ENCODE results near the gene MOCS3. TPM values are rescaled to one million over a fixed set of nuclear protein-coding genes. Genes with fewer than 3 reads are reported as not detected.
A peak's percentile ranks its signal among the peaks of the same experiment; 100 is the strongest.

The MOCS3 gene
- total and polyA plus RNA-seq, 10 of the 15 experiments (the other 5 are each of a cell fraction or from before 2014, with no cell fraction given): 0.87 to 5.9 (median 3.6) TPM

DNA sequence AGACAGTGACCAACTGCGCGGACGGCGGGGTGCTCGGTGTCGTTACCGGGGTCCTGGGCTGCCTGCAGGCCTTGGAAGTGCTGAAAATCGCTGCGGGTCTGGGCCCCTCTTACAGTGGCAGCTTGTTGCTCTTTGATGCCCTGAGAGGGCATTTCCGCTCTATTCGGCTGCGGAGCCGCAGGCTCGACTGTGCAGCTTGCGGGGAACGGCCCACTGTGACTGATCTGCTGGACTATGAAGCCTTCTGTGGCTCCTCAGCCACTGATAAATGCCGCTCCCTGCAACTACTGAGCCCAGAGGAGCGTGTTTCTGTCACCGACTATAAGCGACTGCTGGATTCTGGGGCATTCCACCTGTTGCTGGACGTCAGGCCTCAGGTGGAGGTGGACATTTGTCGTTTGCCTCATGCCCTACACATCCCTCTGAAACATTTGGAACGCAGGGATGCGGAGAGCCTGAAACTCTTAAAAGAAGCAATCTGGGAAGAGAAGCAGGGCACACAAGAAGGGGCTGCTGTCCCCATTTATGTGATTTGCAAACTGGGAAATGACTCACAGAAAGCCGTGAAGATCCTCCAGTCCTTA, 1.0 kb downstream of the MOCS3 start:
- TF ChIP-seq GATAD2B (conservative IDR thresholded peaks at IDR 0.05; ENCODE audit: low read depth) (no peak), SRF (IDR thresholded peaks at IDR 0.05; ENCODE audit: low read depth in 2 of 2, low read length in 2 of 2) (no peak), ZBTB40 (IDR thresholded peaks at IDR 0.05; ENCODE audit: borderline replicate concordance) (peak; percentile 13; the same call in 1 of the 2 replicates), FOXK2 (IDR thresholded peaks at IDR 0.05) (no peak), MLLT1 (IDR thresholded peaks at IDR 0.05) (peak; percentile 96)
- TF ChIP-seq, protein P1, sequence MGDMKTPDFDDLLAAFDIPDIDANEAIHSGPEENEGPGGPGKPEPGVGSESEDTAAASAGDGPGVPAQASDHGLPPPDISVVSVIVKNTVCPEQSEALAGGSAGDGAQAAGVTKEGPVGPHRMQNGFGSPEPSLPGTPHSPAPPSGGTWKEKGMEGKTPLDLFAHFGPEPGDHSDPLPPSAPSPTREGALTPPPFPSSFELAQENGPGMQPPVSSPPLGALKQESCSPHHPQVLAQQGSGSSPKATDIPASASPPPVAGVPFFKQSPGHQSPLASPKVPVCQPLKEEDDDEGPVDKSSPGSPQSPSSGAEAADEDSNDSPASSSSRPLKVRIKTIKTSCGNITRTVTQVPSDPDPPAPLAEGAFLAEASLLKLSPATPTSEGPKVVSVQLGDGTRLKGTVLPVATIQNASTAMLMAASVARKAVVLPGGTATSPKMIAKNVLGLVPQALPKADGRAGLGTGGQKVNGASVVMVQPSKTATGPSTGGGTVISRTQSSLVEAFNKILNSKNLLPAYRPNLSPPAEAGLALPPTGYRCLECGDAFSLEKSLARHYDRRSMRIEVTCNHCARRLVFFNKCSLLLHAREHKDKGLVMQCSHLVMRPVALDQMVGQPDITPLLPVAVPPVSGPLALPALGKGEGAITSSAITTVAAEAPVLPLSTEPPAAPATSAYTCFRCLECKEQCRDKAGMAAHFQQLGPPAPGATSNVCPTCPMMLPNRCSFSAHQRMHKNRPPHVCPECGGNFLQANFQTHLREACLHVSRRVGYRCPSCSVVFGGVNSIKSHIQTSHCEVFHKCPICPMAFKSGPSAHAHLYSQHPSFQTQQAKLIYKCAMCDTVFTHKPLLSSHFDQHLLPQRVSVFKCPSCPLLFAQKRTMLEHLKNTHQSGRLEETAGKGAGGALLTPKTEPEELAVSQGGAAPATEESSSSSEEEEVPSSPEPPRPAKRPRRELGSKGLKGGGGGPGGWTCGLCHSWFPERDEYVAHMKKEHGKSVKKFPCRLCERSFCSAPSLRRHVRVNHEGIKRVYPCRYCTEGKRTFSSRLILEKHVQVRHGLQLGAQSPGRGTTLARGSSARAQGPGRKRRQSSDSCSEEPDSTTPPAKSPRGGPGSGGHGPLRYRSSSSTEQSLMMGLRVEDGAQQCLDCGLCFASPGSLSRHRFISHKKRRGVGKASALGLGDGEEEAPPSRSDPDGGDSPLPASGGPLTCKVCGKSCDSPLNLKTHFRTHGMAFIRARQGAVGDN (IDR thresholded peaks at IDR 0.05): no peak
- TF ChIP-seq, protein P2, sequence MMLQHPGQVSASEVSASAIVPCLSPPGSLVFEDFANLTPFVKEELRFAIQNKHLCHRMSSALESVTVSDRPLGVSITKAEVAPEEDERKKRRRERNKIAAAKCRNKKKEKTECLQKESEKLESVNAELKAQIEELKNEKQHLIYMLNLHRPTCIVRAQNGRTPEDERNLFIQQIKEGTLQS (IDR thresholded peaks at IDR 0.05; ENCODE audit: borderline replicate concordance, extremely low read depth, low read depth, low read length): no peak
- no peak for DNase-seq (ENCODE audit: low read depth, low spot score)
- Histone ChIP-seq H3K9me3 (replicated peaks; ENCODE audit: control insufficient read depth, insufficient read depth, low read length) (no peaks in the 10 kb centered on the region), H3K36me3 (ENCODE audit: control insufficient read depth in 2 of 2, insufficient read depth in 2 of 2, low read length in 1 of 2) (no peaks in the 10 kb centered on the region; a peak in 2 of 4 replicates), H3K9ac (ENCODE audit: control insufficient read depth, insufficient read depth, low read length) (peak overlapping the region; percentile 90), H3K4me2 (ENCODE audit: control insufficient read depth, insufficient read depth) (peak overlapping the region; percentile 97), H3K27ac (ENCODE audit: control insufficient read depth, insufficient read depth) (peak overlapping the region; percentile 96; the same call in 1 of the 2 replicates), H3K4me3 (peak overlapping the region; percentile 88), H3K27me3 (replicated peaks in 1 of 2; ENCODE audit: control insufficient read depth in 2 of 2, insufficient read depth in 2 of 2, low read length in 1 of 2) (no peaks in the 10 kb centered on the region), H3K79me2 (ENCODE audit: control insufficient read depth, insufficient read depth, low read length) (peaks cover 52% of the 10 kb centered on the region), H2AFZ (ENCODE audit: control insufficient read depth, low read depth, low read length) (no peak overlapping the region; the same call in 1 of the 2 replicates), H4K20me1 (ENCODE audit: control insufficient read depth, insufficient read depth) (no peaks in the 10 kb centered on the region), H3K4me1 (ENCODE audit: control insufficient read depth, insufficient read depth, low read length) (peaks cover 13% of the 10 kb centered on the region)
- 89% methylated on average over 25 of the region's 25 CpGs for WGBS (ENCODE audit: insufficient coverage, insufficient replicate concordance, low lambda C conversion rate, missing lambda C conversion rate)
- no TSS peak for BruUV-seq (replicated peaks)
- in situ Hi-C loops (cut with MboI) (no loop called here), intact Hi-C loops (cut with micrococcal nuclease; ENCODE audit: unreplicated experiment) (no loop called here)
- SMC1A ChIA-PET (ENCODE audit: uncharacterized antibody, unreplicated experiment): interaction anchor here (1.8 kb wide), 2 partner anchors 22 to 166 kb away, joined by 6 to 26 read pairs; partner anchors contain the start of gene BCAS4
- ATAC-seq: no peak
- CTCF ChIA-PET: interaction anchor here (3.0 to 3.2 kb wide), 2 partner anchors 165 to 170 kb away, joined by 27 to 34 read pairs; partner anchors contain the start of gene BCAS4
- RAD21 ChIA-PET (ENCODE audit: unreplicated experiment): interaction anchor here (1.3 to 2.5 kb wide), 3 partner anchors 22 to 165 kb away, joined by 5 to 29 read pairs (median 6); partner anchors contain the start of gene BCAS4
- no peak for FAIRE-seq
- POLR2A ChIA-PET: no interaction called here
